Measurements from ENCODE around the gene LPCAT1. TPM values are rescaled to one million over a fixed set of nuclear protein-coding genes. Genes with fewer than 3 reads are reported as not detected.

The LPCAT1 gene
- total and polyA plus RNA-seq, 2 of the 13 experiments (the other 11 are each of a cell fraction or from before 2014, with no cell fraction given), result 29.8 to 90.6 TPM

DNA sequence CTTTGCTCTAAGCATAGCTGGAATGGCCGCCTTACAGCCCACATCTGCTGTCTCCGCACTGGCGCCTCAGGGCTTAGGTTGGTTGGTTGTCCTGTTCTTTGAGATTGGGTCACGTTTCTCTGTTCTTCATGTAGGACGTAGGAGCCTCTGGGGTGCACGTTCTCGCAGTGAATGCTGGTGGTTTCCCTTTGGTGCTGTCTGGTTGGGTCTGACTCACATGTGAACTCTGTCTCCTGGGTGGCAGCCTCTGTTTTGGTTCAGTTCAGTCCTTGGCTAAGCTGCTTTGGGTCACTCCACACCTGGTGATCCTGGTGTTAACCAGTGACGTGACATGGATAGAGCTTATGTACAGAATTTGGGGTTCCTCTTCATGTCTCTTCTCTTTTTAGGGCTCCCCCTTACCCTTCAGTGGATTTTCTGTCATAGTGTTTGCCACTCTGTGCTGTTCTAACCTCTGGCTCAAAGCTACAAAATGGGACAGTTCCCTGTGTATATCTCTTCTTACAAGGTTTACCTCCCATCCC, 12.6 kb upstream of the LPCAT1 start:
- ATAC-seq (peak; percentile 91), FAIRE-seq (no peak), DNase-seq (ENCODE audit: low spot score) (peak; percentile 30)
- peaks cover 23% of the 10 kb centered on the region for H3K4me1 ChIP-seq (ENCODE audit: insufficient read depth, low read length)
- no peaks in the 10 kb centered on the region for H3K9me3 ChIP-seq (ENCODE audit: low read length)
- peak overlapping the region; percentile 46 for H2AFZ ChIP-seq (ENCODE audit: low read length)
- H3K4me2 ChIP-seq (ENCODE audit: low read depth, low read length), result peak overlapping the region; percentile 73
- no peaks in the 10 kb centered on the region for H3K27me3 ChIP-seq (ENCODE audit: control insufficient read depth in 1 of 2, insufficient read depth in 2 of 2, low read length in 2 of 2)
- peak overlapping the region; percentile 29 for H3K9ac ChIP-seq (ENCODE audit: insufficient read depth, low read depth, low read length)
- H3K36me3 ChIP-seq (replicated peaks in 1 of 2; ENCODE audit: control insufficient read depth in 1 of 2, insufficient read depth in 2 of 2, low read length in 2 of 2), result no peaks in the 10 kb centered on the region
- no peak overlapping the region for H3K27ac ChIP-seq (ENCODE audit: extremely low read length, insufficient read depth, low read length)
- CTCF ChIA-PET (ENCODE audit: low intra/inter-chr PET ratio, low total read pairs), result no interaction called here
- no peaks in the 10 kb centered on the region for H3K79me2 ChIP-seq (ENCODE audit: insufficient read depth, low read length)
- in situ Hi-C loops (cut with HindIII; ENCODE audit: extremely low pct_ligation_motif_present, low pct_unique_long_range_greater_than_20kb) (no loop called here), intact Hi-C loops (cut with micrococcal nuclease; ENCODE audit: unreplicated experiment) (no loop called here)
- H3K4me3 ChIP-seq (replicated peaks in 1 of 3; ENCODE audit: insufficient read depth in 1 of 3, low read depth in 2 of 3, low read length in 3 of 3), result peak overlapping the region; percentile 43 to 79 (median 51)
- POLR2A ChIA-PET, result interaction anchor here (0.6 to 1.2 kb wide), 2 partner anchors 12 to 19 kb away, joined by 3 to 8 read pairs; no protein-coding TSS in a partner anchor
- H4K20me1 ChIP-seq (ENCODE audit: insufficient read depth, low read length), result no peaks in the 10 kb centered on the region
- WGBS (ENCODE audit: low lambda C conversion rate), result 20% methylated on average over 8 of the region's 8 CpGs
- BruUV-seq (replicated peaks), result no TSS peak
- 0 out of 2 replicates have a peak, but pooled peaks have one; percentile 35 for TF ChIP-seq HOMEZ (CRISPR knock-in tag; IDR thresholded peaks at IDR 0.05; ENCODE audit: low read depth)
- no peak for TF ChIP-seq BCL3 (CRISPR knock-in tag; IDR thresholded peaks at IDR 0.05)
- no peak for TF ChIP-seq ZNF20 (CRISPR knock-in tag; IDR thresholded peaks at IDR 0.05)
- TF ChIP-seq MED1 (CRISPR knock-in tag; IDR thresholded peaks at IDR 0.05), result peak; percentile 36; the same call in 1 of the 2 replicates
- TF ChIP-seq KDM5A (IDR thresholded peaks at IDR 0.05; ENCODE audit: borderline replicate concordance, low read length), result no peak
- TF ChIP-seq ZNF574 (CRISPR knock-in tag; IDR thresholded peaks at IDR 0.05), result 0 out of 2 replicates have a peak, but pooled peaks have one; percentile 15
- 0 out of 2 replicates have a peak, but pooled peaks have one; percentile 36 for TF ChIP-seq ZNF605 (CRISPR knock-in tag; IDR thresholded peaks at IDR 0.05)
- TF ChIP-seq FOXO1 (CRISPR knock-in tag; IDR thresholded peaks at IDR 0.05), result 0 out of 2 replicates have a peak, but pooled peaks have one; percentile 16
- no peak for TF ChIP-seq SSRP1 (CRISPR knock-in tag; IDR thresholded peaks at IDR 0.05)
- TF ChIP-seq, protein P1, sequence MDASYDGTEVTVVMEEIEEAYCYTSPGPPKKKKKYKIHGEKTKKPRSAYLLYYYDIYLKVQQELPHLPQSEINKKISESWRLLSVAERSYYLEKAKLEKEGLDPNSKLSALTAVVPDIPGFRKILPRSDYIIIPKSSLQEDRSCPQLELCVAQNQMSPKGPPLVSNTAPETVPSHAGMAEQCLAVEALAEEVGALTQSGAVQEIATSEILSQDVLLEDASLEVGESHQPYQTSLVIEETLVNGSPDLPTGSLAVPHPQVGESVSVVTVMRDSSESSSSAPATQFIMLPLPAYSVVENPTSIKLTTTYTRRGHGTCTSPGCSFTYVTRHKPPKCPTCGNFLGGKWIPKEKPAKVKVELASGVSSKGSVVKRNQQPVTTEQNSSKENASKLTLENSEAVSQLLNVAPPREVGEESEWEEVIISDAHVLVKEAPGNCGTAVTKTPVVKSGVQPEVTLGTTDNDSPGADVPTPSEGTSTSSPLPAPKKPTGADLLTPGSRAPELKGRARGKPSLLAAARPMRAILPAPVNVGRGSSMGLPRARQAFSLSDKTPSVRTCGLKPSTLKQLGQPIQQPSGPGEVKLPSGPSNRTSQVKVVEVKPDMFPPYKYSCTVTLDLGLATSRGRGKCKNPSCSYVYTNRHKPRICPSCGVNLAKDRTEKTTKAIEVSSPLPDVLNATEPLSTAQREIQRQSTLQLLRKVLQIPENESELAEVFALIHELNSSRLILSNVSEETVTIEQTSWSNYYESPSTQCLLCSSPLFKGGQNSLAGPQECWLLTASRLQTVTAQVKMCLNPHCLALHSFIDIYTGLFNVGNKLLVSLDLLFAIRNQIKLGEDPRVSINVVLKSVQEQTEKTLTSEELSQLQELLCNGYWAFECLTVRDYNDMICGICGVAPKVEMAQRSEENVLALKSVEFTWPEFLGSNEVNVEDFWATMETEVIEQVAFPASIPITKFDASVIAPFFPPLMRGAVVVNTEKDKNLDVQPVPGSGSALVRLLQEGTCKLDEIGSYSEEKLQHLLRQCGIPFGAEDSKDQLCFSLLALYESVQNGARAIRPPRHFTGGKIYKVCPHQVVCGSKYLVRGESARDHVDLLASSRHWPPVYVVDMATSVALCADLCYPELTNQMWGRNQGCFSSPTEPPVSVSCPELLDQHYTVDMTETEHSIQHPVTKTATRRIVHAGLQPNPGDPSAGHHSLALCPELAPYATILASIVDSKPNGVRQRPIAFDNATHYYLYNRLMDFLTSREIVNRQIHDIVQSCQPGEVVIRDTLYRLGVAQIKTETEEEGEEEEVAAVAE (CRISPR knock-in tag; IDR thresholded peaks at IDR 0.05; ENCODE audit: borderline replicate concordance), result no peak
- TF ChIP-seq ATRX (CRISPR knock-in tag; IDR thresholded peaks at IDR 0.05; ENCODE audit: borderline replicate concordance), result no peak
- no peak for TF ChIP-seq MAF1 (CRISPR knock-in tag; IDR thresholded peaks at IDR 0.05; ENCODE audit: borderline replicate concordance)
- peak; percentile 87 for TF ChIP-seq BHLHE40 (IDR thresholded peaks at IDR 0.05; ENCODE audit: low read length)
- peak; percentile 26; the same call in 1 of the 2 replicates for TF ChIP-seq SALL1 (CRISPR knock-in tag; IDR thresholded peaks at IDR 0.05)
- peak; percentile 55; the same call in 1 of the 2 replicates for TF ChIP-seq ZBTB38 (CRISPR knock-in tag; IDR thresholded peaks at IDR 0.05)

Measured in HepG2 (cell line).